ENCODE measurements around the gene HES4. TPM values are rescaled to one million over a fixed set of nuclear protein-coding genes. Genes with fewer than 3 reads are reported as not detected.

Gene HES4
- 10 to 100 TPM in 3 of 4 donors, 1 to 10 TPM in 1; 7.2 to 21.8 (median 12.6) TPM for total RNA-seq
- polyA plus RNA-seq, result 10 to 100 TPM in 1 of 3 donors, 1 to 10 TPM in 2; 2.3 to 20.2 (median 5.4) TPM
- long read RNA-seq, donor 1, transcript HES4-201 (4 exons, 899 nt), result minor isoform, 8 of 22 reads
- long read RNA-seq, donor 1, transcript HES4-202 (3 exons, 1,040 nt), result major isoform, 12 of 22 reads
- long read RNA-seq, donor 1, partial matches to known transcripts, result 0 of 22 reads
- long read RNA-seq, donor 1, other reads (novel, unspliced or antisense), result 1 of 22 reads
- long read RNA-seq, donor 2, transcript HES4-201 (4 exons, 899 nt), result minor isoform, 7 of 20 reads
- long read RNA-seq, donor 2, transcript HES4-202 (3 exons, 1,040 nt), result major isoform, 9 of 20 reads
- long read RNA-seq, donor 2, partial matches to known transcripts, result 0 of 20 reads
- long read RNA-seq, donor 2, other reads (novel, unspliced or antisense), result 1 of 20 reads

GRCh38 chr1:999725-1000356 lies at the start of gene HES4:
HES4 (minus strand) TSS chr1:1000097; CDS start chr1:999973, 124 bp downstream.
- H3K9me3 ChIP-seq, result no peaks in the 10 kb centered on the region

GRCh38 chr1:1048765-1049164 lies 48.9 kb upstream of the HES4 start:
- intact Hi-C loops (cut with DNase I), result no loop called here
- no peak for ATAC-seq
- DNase-seq, result no peak
- no peak for TF ChIP-seq CTCF (IDR thresholded peaks at IDR 0.05)
- H3K27ac ChIP-seq, result no peak overlapping the region
- no peaks in the 10 kb centered on the region for H3K9me3 ChIP-seq
- 83 to 97% (median 87%) methylated on average over 17 to 28 of the region's 28 CpGs for WGBS, 3 donors
- H3K27me3 ChIP-seq (ENCODE audit: insufficient read depth in 3 of 3, low read length in 2 of 3), result no peaks in the 10 kb centered on the region
- no peaks in the 10 kb centered on the region for H3K4me1 ChIP-seq
- no peak overlapping the region for H3K4me3 ChIP-seq
- H3K36me3 ChIP-seq (ENCODE audit: insufficient read depth in 1 of 2, low read depth in 1 of 2), result no peaks in the 10 kb centered on the region

More at GRCh38 chr1:999725-1000356, at the start of gene HES4:
- H3K4me1 ChIP-seq, result peaks cover 1% of the 10 kb centered on the region
- 0% methylated on average over 58 to 95 of the region's 95 CpGs for WGBS, 3 donors
- TF ChIP-seq CTCF (IDR thresholded peaks at IDR 0.05), result no peak
- DNase-seq, result peak; percentile 90
- ATAC-seq, result peak; percentile 77 to 84 (median 82)
- peaks cover 0 to 10% (median 0%) of the 10 kb centered on the region in 3 donors for H3K27me3 ChIP-seq (ENCODE audit: insufficient read depth in 3 of 3, low read length in 2 of 3)
- H3K4me3 ChIP-seq, result peak within 1 kb of the TSS; percentile 81
- intact Hi-C loops (cut with DNase I), result loop anchor here in 1 of 2 donors (2.0 kb wide), 1 partner anchor 15 kb away; no protein-coding TSS in a partner anchor
- no peaks in the 10 kb centered on the region for H3K36me3 ChIP-seq (ENCODE audit: insufficient read depth in 1 of 2, low read depth in 1 of 2)
- peak within 1 kb of the TSS; percentile 92 for H3K27ac ChIP-seq

- no peak for TF ChIP-seq CTCF (IDR thresholded peaks at IDR 0.05)
- ATAC-seq (no peak), DNase-seq (no peak)
- WGBS, 3 donors, result 88 to 92% (median 89%) methylated on average over 21 to 25 of the region's 25 CpGs
- H3K27me3 ChIP-seq (ENCODE audit: insufficient read depth in 3 of 3, low read length in 2 of 3), result no peaks in the 10 kb centered on the region
- H3K4me1 ChIP-seq, result no peaks in the 10 kb centered on the region
- H3K4me3 ChIP-seq, result no peak overlapping the region
- intact Hi-C loops (cut with DNase I), result no loop called here
- no peaks in the 10 kb centered on the region for H3K36me3 ChIP-seq (ENCODE audit: insufficient read depth in 1 of 2, low read depth in 1 of 2)
- H3K9me3 ChIP-seq, result no peaks in the 10 kb centered on the region
- no peak overlapping the region for H3K27ac ChIP-seq
Observed at GRCh38 chr1:1047963-1048362, 48.1 kb upstream of the HES4 start.

- WGBS, 3 donors, result 92 to 95% (median 93%) methylated on average over 16 to 19 of the region's 19 CpGs
- no peak for ATAC-seq
Observed at GRCh38 chr1:1047407-1047806, 47.5 kb upstream of the HES4 start.

More at GRCh38 chr1:1047407-1047806, 47.5 kb upstream of the HES4 start:
- H3K9me3 ChIP-seq, result no peaks in the 10 kb centered on the region
- no peak overlapping the region for H3K4me3 ChIP-seq
- no peaks in the 10 kb centered on the region for H3K36me3 ChIP-seq (ENCODE audit: insufficient read depth in 1 of 2, low read depth in 1 of 2)
- intact Hi-C loops (cut with DNase I), result no loop called here
- H3K27ac ChIP-seq, result no peak overlapping the region
- no peaks in the 10 kb centered on the region for H3K27me3 ChIP-seq (ENCODE audit: insufficient read depth in 3 of 3, low read length in 2 of 3)
- no peaks in the 10 kb centered on the region for H3K4me1 ChIP-seq
- TF ChIP-seq CTCF (IDR thresholded peaks at IDR 0.05), result no peak
- DNase-seq, result no peak

Measured in psoas muscle (tissue), 8 donors.